Stimulated activated CD8-positive, alpha-beta memory T cell treated with anti-CD3 and anti-CD28 coated beads, Interleukin-7, amount 100 ng/mL, for 24 hours (primary cell): ENCODE measurements around the gene ZRSR2.
A peak's percentile ranks its signal among the peaks of the same experiment; 100 is the strongest.

Experiments used
- DNase-seq: peaks from one replicate; pipeline ENCODE4 v3.0.0-alpha.2; 2020; ENCODE audit warnings: low read depth

The ZRSR2 gene

DNA sequence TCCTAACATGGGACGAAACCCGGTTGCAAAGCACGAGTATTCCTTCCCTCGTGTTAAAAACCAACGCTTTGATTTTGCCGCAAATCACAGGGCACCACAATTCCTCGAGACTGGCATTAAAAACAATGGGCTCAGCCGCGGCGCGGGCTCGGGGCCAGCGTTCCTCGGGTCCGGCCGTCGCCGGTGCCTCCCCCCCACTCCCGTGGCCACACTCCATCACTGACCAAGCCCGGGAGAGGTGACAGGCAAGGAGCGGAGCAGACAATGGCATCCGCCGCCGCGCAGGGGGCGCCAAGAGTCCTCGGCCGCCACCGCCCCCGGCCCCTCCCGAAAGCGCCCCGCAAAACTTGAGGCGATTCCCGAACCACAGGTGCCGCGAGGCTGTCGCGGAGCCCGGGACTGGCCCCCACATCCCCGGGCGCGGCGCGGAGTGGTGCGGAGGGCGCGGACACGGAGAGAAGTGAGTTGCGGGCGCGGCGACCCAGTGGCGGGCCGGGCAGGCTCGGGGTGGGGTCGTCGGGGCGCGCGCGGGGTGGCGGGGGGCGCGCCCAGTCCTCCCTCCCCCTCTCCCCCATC lies 63.9 kb downstream of the ZRSR2 start:
- DNase-seq: peak; percentile 3

DNA sequence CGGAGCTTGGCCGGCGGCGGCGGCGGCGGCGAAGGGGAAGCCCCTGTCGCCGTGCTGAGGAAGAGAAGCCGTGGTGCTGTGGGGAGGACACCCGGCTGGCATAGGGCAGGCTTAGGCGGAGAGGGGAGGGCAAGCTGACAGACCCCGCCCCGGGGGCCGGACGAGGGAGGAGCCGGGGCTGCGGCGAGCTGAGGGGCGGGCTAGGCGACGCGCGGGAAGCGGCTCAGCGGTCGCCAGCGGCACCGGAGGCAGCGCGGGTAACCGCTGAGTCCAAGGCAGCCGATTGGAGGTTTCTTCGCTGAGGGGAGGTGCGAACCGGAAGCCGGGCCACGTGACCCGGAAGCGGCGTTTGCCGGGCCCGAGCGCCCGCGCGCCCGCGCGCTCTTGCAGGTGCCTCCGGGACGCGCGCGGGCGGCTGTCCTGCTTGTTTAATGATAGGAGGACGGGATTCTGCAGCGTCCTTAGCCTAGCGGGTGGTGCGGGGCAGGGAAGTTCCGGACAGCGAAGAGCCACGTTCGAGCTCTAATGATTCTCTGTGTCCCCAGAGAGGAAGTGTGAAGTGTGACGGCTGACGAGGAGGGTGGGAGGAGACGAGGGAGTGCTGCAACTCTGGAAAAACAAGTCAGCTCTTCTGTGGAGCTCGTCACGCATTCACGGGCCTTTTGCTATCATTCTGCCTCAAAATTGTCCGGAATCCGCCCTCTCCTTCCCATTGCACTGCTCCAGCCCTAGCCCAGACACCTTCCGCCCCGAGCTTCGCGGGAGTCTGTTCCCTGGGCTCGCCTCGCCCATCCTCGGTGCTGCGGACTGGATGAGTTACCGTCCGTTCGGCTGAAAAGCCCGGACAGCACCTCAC lies 64.7 kb downstream of the ZRSR2 start, which contains the start of gene AP1S2:
Gene AP1S2, minus strand, starts transcription at position 102 of the 856 bp plus-strand sequence. CDS start 2,289 bp downstream, outside the sequence.
- peak; percentile 76 for DNase-seq

- DNase-seq: no peak
Observed at GRCh38 chrX:15855568-15856221, 65.4 kb downstream of the ZRSR2 start.

GRCh38 chrX:15856222-15856587 lies 65.9 kb downstream of the ZRSR2 start:
- DNase-seq: no peak

GRCh38 chrX:15856636-15857035 lies 66.4 kb downstream of the ZRSR2 start:
- DNase-seq: no peak

- no peak for DNase-seq
Observed at GRCh38 chrX:15858051-15858450, 67.8 kb downstream of the ZRSR2 start.

DNA sequence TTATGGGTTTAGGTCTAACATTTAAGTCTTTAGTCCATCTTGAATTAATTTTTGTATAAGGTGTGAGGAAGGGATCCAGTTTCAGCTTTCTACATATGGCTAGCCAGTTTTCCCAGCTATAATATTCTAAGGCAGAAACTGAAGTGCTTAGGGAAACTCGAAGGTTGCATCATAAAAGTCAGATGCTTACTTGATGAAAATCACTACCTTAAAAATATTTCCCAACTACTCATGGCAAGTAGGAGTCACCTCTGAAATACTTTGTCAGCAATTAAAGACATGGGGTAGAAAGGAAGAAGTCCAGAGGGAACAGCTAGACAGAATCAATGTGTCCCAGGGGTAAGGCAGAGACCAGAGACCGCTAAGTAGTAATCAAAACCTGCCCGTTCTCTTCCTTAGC lies 70.6 kb downstream of the ZRSR2 start:
- DNase-seq: no peak

GRCh38 chrX:15864023-15864422 lies 73.7 kb downstream of the ZRSR2 start:
- DNase-seq: no peak

DNA sequence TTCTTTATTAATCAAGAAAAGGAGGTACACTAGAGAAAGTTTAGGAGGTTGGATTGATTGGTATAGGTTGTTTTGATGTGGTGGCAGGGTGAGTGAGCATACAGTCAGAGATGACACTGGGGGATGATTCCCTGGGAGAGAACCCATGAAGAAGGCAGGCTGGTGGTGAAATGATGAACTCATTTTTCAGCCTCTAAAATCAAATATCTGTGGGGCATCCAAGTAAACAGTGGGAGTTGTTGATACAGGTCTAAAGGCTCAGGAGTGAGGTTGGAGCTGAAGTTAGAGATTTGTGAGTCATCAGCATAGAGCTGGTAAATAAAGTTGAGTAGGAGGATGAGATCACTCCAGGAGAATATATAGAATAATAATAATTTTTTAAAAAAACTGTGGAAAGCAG lies 74.3 kb downstream of the ZRSR2 start:
- DNase-seq: no peak

DNA sequence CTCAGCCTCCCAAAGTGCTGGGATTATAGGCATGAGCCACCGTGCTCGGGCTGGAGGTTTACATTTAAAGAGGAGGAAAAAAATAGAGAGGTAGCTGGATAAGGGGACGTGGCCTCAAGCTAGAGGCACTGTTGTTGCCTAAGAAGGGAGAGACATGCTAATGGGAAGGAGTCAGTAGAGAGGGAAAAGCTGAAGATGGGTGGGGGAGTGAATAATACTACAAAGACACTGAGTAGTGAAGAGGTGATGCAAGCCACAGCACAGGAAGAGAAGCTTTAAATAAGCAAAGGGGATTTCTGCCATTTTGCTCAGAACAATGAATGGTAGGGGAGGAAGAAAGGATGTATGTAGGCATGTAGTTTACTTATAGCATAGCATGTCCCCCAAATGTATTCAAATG lies 75.9 kb downstream of the ZRSR2 start:
- no peak for DNase-seq

DNA sequence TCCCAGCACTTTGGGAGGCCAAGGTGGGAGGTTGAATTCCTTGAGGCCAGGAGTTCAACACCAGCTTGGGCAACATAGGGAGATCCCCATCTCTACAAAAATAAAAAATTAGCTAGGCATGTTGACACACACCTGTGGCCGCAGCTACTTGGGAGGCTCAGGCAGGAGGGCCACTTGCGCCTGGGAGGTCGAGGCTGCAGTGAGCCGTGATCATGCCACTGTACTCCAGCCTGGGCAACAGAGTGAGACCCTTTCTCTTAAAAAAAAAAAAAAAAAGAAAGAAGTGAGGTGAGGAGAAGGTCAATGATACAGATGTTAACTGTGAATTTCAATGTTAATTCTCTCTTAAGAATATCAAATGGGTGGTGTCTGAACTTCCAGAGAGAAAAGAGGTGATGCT lies 79.4 kb downstream of the ZRSR2 start:
- DNase-seq: no peak

DNA sequence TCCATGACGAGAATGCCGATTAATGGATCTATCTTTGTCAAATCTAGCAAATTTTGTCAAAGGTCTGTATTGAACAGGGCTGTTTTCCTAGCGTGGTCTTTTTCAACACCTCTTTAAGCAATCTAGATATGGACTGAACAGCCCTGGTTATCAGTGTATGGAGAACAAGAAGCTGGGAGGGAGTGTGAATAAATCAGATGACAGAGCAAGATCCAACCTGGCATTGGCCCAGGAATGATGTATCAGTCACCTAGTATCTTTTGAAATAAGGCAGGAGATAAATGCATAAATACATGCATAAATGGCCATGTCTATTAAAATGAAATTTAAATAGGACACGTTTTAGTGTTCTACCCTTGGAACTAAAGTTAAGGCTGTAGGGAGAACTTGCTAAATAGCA lies 80.0 kb downstream of the ZRSR2 start:
- no peak for DNase-seq
